ENCODE results near the gene KHSRP. TPM values are rescaled to one million over a fixed set of nuclear protein-coding genes. Genes with fewer than 3 reads are reported as not detected.
"Not testable (repeated sequence)": the region's sequence is repeated elsewhere in the genome, so short reads cannot be mapped to it uniquely, and the experiment has no call there.

Gene KHSRP
- total RNA-seq, 1 donor from 2014 or later = 81.9 TPM

DNA sequence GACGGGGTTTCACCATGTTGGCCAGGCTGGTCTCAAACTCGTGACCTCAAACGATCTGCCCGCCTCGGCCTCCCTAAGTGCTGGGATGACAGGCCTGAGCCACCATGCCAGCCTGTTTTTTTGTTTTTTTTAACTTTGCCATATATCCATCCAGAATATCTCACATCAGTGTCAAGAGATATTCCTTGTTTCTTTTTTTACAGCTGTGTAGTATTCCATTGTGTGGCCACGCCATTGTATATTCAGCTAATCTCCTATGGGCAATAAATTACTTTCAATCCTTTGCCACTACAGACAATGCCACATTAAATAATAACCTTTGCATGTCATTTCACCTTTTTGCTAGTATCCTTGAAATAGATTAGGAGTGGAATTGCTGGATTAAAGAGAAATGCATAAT is 15.3 kb downstream of the KHSRP start:
- TF ChIP-seq, protein P1, sequence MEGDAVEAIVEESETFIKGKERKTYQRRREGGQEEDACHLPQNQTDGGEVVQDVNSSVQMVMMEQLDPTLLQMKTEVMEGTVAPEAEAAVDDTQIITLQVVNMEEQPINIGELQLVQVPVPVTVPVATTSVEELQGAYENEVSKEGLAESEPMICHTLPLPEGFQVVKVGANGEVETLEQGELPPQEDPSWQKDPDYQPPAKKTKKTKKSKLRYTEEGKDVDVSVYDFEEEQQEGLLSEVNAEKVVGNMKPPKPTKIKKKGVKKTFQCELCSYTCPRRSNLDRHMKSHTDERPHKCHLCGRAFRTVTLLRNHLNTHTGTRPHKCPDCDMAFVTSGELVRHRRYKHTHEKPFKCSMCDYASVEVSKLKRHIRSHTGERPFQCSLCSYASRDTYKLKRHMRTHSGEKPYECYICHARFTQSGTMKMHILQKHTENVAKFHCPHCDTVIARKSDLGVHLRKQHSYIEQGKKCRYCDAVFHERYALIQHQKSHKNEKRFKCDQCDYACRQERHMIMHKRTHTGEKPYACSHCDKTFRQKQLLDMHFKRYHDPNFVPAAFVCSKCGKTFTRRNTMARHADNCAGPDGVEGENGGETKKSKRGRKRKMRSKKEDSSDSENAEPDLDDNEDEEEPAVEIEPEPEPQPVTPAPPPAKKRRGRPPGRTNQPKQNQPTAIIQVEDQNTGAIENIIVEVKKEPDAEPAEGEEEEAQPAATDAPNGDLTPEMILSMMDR (IDR thresholded peaks at IDR 0.05; ENCODE audit: borderline replicate concordance) = no peak
- no peaks in the 10 kb centered on the region for H3K9me3 ChIP-seq (replicated peaks)
- intact Hi-C loops (cut with micrococcal nuclease) = no loop called here
- peaks cover 4% of the 10 kb centered on the region for H3K36me3 ChIP-seq
- no peaks in the 10 kb centered on the region for H3K27me3 ChIP-seq (ENCODE audit: low read depth)
- H3K4me1 ChIP-seq = peaks cover 19% of the 10 kb centered on the region
- no peak overlapping the region for H3K27ac ChIP-seq (replicated peaks)
- H3K4me3 ChIP-seq = no peak overlapping the region
- no peak for DNase-seq

DNA sequence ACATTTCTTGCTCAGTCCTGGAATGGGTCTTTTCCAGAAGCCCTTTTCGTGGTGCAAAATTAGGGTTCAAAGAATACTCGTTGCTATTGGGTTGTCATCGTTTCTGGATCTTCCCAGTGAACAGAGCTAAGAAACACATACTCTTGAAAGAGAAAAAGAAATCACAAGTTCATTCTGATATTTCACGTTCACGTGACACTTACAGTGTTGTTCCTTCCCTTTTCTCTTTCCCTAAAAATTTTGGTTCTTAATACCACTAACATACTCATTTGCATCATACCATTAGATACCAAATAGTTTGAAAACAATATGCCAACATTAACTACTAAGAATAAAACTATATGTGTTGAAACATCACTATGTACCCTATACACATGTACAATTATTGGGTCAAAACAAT is 18.2 kb downstream of the KHSRP start:
- no peak overlapping the region for H3K27ac ChIP-seq (replicated peaks)
- no peak overlapping the region for H3K4me3 ChIP-seq
- DNase-seq = no peak
- intact Hi-C loops (cut with micrococcal nuclease) = no loop called here
- H3K9me3 ChIP-seq (replicated peaks) = no peaks in the 10 kb centered on the region
- no peaks in the 10 kb centered on the region for H3K36me3 ChIP-seq
- TF ChIP-seq, protein P1 (IDR thresholded peaks at IDR 0.05; ENCODE audit: borderline replicate concordance) = no peak
- H3K4me1 ChIP-seq = no peaks in the 10 kb centered on the region
- H3K27me3 ChIP-seq (ENCODE audit: low read depth) = no peaks in the 10 kb centered on the region

DNA sequence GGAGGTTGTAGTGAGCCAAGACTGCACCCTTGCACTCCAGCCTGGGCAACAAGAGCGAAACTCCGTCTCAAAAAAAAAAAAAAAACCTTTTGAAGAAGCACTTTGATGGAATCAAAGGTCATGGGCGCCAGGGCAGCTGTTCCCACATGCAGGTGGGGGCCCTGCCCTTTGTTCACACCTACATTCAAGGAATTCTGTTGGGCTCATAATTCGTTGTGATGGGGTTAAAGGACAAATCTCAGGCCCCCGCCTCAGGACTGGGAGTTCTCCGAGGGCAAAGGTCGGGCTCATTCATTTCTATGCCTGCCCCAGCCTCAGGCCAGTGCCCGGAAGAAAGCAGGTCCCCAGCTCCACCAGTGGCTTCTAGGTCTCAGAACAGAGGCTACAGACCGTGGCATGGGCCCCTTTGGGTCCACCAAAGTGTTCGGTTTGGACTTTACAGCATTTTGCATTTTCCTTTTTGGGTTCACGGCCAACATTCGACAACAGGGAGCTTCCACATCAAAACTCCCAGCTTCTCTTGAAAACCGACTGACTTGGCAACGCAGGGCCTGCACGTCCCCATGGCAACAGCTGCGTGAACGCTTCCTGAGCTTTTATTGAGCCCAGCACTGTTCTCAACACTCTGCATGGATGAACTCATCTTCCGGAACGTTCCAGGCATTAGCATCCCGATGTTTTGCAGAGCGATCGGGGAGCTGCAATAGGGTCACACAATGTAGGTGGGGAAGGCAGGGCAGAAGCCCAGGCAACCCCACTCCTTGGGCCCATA is 21.6 kb downstream of the KHSRP start:
- DNase-seq = no peak
- no peaks in the 10 kb centered on the region for H3K4me1 ChIP-seq
- no peak overlapping the region for H3K4me3 ChIP-seq
- no peaks in the 10 kb centered on the region for H3K36me3 ChIP-seq
- H3K27me3 ChIP-seq (ENCODE audit: low read depth) = no peaks in the 10 kb centered on the region
- intact Hi-C loops (cut with micrococcal nuclease) = no loop called here
- TF ChIP-seq, protein P1 (IDR thresholded peaks at IDR 0.05; ENCODE audit: borderline replicate concordance) = no peak
- H3K9me3 ChIP-seq (replicated peaks) = no peaks in the 10 kb centered on the region
- no peak overlapping the region for H3K27ac ChIP-seq (replicated peaks)

DNA sequence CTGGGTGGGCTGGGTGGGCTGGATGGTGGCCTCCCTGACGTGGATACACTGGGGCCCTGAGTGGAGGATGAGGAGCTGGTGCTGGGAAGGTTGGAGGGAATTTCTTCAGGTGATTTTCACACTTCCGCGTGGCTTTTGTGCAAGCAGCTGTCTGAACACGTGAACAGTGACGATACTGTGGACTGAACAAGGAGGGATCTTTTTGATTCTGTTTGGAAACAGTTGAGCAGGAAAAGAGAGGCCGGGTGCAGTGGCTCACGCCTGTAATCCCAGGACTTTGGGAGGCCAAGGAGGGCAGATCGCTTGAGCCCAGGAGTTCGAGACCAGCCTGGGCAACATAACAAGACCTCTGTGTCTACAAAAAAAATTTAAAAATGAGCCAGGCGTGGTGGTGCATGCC is 22.6 kb downstream of the KHSRP start:
- H3K4me3 ChIP-seq = no peak overlapping the region
- H3K36me3 ChIP-seq = no peaks in the 10 kb centered on the region
- no peak overlapping the region for H3K27ac ChIP-seq (replicated peaks)
- H3K9me3 ChIP-seq (replicated peaks) = no peaks in the 10 kb centered on the region
- intact Hi-C loops (cut with micrococcal nuclease) = no loop called here
- no peaks in the 10 kb centered on the region for H3K27me3 ChIP-seq (ENCODE audit: low read depth)
- no peaks in the 10 kb centered on the region for H3K4me1 ChIP-seq
- no peak for DNase-seq
- TF ChIP-seq, protein P1 (IDR thresholded peaks at IDR 0.05; ENCODE audit: borderline replicate concordance) = no peak

DNA sequence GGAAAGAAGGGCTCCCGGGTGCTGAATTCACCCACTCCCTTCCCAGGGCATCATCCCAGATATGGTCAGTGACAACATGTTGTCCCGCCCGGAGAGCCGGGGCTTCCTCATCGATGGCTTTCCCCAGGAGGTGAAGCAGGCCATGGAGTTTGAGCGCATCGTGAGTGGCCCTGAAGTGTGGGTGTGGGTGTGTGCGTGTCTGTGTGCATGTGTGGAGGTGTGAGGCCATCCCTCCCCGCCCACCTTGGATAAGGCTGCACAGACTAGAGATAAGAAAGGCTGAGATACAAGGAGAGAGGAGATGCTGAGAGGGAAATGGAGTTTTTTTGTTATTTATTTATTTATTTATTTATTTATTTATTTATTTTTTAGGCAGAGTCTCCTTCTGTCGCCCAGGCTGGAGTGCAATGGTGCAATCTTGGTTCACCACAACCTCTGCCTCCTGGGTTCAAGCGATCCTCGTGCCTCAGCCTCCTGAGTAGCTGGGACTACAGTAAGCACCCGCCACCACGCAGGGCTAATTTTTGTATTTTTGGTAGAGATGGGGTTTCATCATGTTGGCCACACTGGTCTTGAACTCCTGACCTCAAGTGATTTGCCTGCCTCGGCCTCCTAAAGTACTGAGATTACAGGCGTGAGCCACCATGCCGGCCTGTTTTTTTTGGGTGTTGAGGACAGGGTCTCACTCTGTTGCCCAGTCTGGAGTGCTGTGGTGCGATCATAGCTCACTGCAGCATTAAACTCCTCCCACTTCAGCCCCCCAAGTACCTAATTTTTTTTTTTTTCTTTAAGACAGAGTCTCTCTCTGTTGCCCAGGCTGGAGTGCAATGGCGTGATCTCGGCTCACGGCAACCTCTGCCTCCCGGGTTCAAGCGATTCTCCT is 24.3 kb downstream of the KHSRP start:
- H3K36me3 ChIP-seq; intact Hi-C loops (cut with micrococcal nuclease); H3K27ac ChIP-seq (replicated peaks); H3K4me1 ChIP-seq; H3K9me3 ChIP-seq (replicated peaks); H3K4me3 ChIP-seq; H3K27me3 ChIP-seq (ENCODE audit: low read depth); DNase-seq: not testable (repeated sequence)

DNA sequence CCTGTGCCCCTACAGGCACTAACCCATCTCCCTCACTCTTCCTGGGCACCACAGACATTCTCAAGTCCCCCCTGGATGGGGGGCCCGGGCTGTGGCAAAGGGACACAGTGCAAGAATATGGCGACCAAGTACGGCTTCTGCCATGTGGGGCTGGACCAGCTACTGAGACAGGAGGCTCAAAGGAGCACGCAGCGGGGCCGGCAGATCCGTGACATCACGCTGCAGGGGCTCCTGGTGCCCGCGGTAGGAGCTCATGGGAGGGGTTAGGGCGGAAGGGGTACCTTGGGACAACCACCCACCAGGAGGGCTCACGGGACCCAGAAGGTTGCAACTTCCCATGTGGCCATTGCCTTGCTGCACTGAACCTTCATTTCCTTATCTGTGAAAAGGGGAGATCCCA is 28.3 kb downstream of the KHSRP start:
- intact Hi-C loops (cut with micrococcal nuclease) = no loop called here

More for the DNA sequence above, 28.3 kb downstream of the KHSRP start:
- Histone ChIP-seq H3K4me3 (no peak overlapping the region), H3K27ac (replicated peaks) (no peak overlapping the region), H3K27me3 (ENCODE audit: low read depth) (no peaks in the 10 kb centered on the region), H3K9me3 (replicated peaks) (no peaks in the 10 kb centered on the region), H3K36me3 (peaks cover 5% of the 10 kb centered on the region), H3K4me1 (peaks cover 24% of the 10 kb centered on the region)
- DNase-seq = no peak
- TF ChIP-seq, protein P1 (IDR thresholded peaks at IDR 0.05; ENCODE audit: borderline replicate concordance) = no peak
